Coronary artery (tissue), 2 donors: ENCODE measurements around the gene MSI2.

Source experiments
- DNase-seq: peaks from one replicate; pipeline ENCODE4 v3.0.0-alpha.2; 2017; ENCODE audit warnings: low spot score
- H3K27ac ChIP-seq, 2 donors: fragments of 200-600 bp; sonication (generic); one replicate each; pipeline ENCODE4 v1.5.1; 2016 to 2019
- H3K4me3 ChIP-seq: fragments of 200-600 bp; sonication (generic); 2 replicates; pipeline ENCODE4 v1.5.1; 2016; ENCODE audit warnings: mild to moderate bottlenecking, moderate library complexity
- CTCF ChIP-seq: fragments of 200-600 bp; sonication (generic); IDR thresholded peaks from one replicate; pipeline ENCODE4 v1.5.1; 2019; ENCODE audit warnings: antibody characterized with exemption

The MSI2 gene

GRCh38 chr17:57445772-57446472 is 189.6 kb downstream of the MSI2 start:
- Histone ChIP-seq H3K4me3 (no peak overlapping the region), H3K27ac (no peak overlapping the region)
- TF ChIP-seq CTCF: no peak
- DNase-seq: no peak

GRCh38 chr17:57447357-57447989 is 191.2 kb downstream of the MSI2 start:
- TF ChIP-seq CTCF: no peak
- Histone ChIP-seq H3K4me3 (no peak overlapping the region), H3K27ac (no peak overlapping the region)
- DNase-seq: no peak

GRCh38 chr17:57447990-57448758 is 191.9 kb downstream of the MSI2 start:
- H3K27ac ChIP-seq: no peak overlapping the region
- H3K4me3 ChIP-seq: no peak overlapping the region
- no peak for TF ChIP-seq CTCF
- no peak for DNase-seq

DNA sequence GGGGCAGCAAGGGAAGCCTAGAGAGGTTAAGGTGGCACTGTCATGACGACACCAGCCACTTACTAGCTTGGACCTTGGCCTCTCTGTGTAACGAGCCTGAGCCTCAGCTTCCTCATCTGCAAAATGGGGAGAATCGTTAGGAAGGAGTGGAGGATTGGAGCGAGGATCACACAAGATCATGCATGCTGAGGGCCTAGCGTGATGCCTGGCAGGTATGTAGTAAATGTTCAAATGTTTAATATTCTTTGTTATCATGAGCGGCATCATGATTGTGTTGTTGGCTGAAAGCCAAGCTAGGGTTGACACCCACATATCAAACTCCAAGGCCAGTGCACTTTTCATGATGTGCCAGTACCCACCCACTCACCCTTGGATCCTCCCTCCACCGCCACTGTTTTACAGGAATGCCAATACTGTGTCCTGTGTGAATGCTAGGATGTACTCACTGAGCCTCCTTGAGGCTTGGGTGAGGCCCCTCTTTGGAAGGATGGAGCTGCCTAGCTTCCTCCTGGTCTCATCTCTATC is 192.5 kb downstream of the MSI2 start:
- no peak for DNase-seq
- no peak overlapping the region for H3K27ac ChIP-seq
- TF ChIP-seq CTCF: no peak
- no peak overlapping the region for H3K4me3 ChIP-seq

- no peak for TF ChIP-seq CTCF
- H3K4me3 ChIP-seq: no peak overlapping the region
- DNase-seq: no peak
- H3K27ac ChIP-seq: no peak overlapping the region
These were observed 194.9 kb downstream of the MSI2 start for GRCh38 chr17:57451191-57451590.

DNA sequence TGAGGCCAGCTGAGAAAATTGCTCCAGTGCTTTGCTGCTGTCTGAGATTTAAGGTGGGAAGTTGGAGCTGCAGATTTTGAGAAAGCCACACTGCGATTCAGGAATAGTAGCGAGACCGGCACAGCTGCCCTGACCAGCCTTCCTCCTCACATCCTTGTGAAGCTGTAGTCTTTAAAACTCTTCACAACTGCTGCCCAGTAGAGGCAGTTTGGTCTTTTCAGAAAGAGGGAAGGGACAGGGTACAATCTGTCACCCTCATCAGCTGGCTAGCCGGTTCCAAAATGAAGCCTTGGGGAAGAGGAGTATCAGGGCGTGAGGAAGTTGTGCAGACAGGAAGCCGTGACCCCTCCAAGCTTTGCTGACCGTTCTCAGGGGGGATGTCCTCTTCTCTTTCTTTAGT is 195.3 kb downstream of the MSI2 start:
- TF ChIP-seq CTCF: no peak
- DNase-seq: no peak
- no peak overlapping the region for H3K27ac ChIP-seq
- H3K4me3 ChIP-seq: no peak overlapping the region
